ENCODE measurements around the gene APOM.

DNA sequence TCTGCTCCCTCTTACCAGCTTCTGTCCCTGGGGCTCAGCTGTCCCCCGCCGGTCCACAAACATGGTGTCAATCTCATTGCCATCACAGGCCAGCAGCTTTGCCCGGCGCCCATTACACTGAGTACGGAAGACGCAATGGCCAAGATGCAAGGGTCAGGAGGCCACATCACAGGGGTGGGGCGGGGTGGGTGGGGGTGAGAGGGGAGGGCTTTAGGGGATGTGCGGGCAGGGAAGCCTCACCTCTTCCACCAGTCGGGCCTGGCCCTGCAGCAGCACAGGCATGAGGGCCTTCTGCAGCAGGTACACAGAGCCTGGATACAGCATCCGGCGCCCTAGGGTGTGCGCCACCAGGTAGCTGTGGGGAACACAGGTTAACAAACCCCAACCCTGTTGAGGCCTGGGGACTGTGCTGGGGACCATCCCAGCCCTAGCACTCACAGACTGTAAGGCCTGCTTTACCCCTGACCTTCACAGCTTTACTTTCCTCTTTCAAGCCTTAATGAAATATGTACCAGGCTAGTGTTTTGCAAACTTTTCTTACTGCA lies 35.9 kb downstream of the APOM start:
- TF ChIP-seq, protein P1, sequence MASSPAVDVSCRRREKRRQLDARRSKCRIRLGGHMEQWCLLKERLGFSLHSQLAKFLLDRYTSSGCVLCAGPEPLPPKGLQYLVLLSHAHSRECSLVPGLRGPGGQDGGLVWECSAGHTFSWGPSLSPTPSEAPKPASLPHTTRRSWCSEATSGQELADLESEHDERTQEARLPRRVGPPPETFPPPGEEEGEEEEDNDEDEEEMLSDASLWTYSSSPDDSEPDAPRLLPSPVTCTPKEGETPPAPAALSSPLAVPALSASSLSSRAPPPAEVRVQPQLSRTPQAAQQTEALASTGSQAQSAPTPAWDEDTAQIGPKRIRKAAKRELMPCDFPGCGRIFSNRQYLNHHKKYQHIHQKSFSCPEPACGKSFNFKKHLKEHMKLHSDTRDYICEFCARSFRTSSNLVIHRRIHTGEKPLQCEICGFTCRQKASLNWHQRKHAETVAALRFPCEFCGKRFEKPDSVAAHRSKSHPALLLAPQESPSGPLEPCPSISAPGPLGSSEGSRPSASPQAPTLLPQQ (tag by site-specific recombination; IDR thresholded peaks at IDR 0.05), result no peak
- TF ChIP-seq, protein P2, sequence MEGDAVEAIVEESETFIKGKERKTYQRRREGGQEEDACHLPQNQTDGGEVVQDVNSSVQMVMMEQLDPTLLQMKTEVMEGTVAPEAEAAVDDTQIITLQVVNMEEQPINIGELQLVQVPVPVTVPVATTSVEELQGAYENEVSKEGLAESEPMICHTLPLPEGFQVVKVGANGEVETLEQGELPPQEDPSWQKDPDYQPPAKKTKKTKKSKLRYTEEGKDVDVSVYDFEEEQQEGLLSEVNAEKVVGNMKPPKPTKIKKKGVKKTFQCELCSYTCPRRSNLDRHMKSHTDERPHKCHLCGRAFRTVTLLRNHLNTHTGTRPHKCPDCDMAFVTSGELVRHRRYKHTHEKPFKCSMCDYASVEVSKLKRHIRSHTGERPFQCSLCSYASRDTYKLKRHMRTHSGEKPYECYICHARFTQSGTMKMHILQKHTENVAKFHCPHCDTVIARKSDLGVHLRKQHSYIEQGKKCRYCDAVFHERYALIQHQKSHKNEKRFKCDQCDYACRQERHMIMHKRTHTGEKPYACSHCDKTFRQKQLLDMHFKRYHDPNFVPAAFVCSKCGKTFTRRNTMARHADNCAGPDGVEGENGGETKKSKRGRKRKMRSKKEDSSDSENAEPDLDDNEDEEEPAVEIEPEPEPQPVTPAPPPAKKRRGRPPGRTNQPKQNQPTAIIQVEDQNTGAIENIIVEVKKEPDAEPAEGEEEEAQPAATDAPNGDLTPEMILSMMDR (tag by site-specific recombination; IDR thresholded peaks at IDR 0.05), result no peak
- TF ChIP-seq, protein P3, sequence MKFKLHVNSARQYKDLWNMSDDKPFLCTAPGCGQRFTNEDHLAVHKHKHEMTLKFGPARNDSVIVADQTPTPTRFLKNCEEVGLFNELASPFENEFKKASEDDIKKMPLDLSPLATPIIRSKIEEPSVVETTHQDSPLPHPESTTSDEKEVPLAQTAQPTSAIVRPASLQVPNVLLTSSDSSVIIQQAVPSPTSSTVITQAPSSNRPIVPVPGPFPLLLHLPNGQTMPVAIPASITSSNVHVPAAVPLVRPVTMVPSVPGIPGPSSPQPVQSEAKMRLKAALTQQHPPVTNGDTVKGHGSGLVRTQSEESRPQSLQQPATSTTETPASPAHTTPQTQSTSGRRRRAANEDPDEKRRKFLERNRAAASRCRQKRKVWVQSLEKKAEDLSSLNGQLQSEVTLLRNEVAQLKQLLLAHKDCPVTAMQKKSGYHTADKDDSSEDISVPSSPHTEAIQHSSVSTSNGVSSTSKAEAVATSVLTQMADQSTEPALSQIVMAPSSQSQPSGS (tag by site-specific recombination; IDR thresholded peaks at IDR 0.05; ENCODE audit: low read depth), result no peak
- TF ChIP-seq, protein P4, sequence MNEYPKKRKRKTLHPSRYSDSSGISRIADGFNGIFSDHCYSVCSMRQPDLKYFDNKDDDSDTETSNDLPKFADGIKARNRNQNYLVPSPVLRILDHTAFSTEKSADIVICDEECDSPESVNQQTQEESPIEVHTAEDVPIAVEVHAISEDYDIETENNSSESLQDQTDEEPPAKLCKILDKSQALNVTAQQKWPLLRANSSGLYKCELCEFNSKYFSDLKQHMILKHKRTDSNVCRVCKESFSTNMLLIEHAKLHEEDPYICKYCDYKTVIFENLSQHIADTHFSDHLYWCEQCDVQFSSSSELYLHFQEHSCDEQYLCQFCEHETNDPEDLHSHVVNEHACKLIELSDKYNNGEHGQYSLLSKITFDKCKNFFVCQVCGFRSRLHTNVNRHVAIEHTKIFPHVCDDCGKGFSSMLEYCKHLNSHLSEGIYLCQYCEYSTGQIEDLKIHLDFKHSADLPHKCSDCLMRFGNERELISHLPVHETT (tag by site-specific recombination; IDR thresholded peaks at IDR 0.05), result no peak
- no peak for TF ChIP-seq ZSCAN30 (tag by site-specific recombination; IDR thresholded peaks at IDR 0.05)
- TF ChIP-seq KLF8 (tag by site-specific recombination; IDR thresholded peaks at IDR 0.05), result no peak
- TF ChIP-seq ZNF324 (tag by site-specific recombination; IDR thresholded peaks at IDR 0.05), result no peak
- no peak for TF ChIP-seq ZNF302 (tag by site-specific recombination; IDR thresholded peaks at IDR 0.05; ENCODE audit: low read depth)

Data from HEK293 (cell line).